Measurements from ENCODE around the gene CXCL12. TPM values are rescaled to one million over a fixed set of nuclear protein-coding genes. Genes with fewer than 3 reads are reported as not detected.

CXCL12 gene
- total and polyA plus RNA-seq, 4 donors, result 108 to 637 (median 222) TPM

DNA sequence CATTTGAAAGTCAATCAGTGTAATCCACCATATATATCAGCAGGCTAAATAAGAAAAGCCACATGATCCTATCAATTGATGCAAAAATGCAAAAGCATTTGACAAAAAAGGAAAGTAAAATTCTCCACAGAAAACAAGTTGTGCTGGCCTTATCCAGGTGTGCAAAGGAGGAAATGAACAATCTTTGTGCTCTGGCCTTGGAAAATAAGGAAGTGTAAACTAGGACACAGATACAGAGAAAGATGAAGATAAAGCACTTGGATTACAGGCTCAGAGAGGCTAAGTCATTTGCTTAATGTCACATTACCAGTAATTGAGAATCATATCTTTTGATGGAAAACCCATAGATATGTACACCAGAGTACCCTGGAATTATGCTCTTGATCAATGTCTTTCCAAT, 54.5 kb downstream of the CXCL12 start:
- H3K27me3 ChIP-seq (ENCODE audit: control insufficient read depth in 1 of 2, insufficient read depth in 2 of 2, low read length in 1 of 2), result no peaks in the 10 kb centered on the region
- H3K4me1 ChIP-seq (ENCODE audit: control insufficient read depth in 1 of 2, insufficient read depth in 2 of 2, low read length in 2 of 2), result no peaks in the 10 kb centered on the region
- no peak overlapping the region for H3K4me3 ChIP-seq (ENCODE audit: low read length in 2 of 2)
- ATAC-seq (ENCODE audit: low FRiP score) (no peak), DNase-seq (no peak)
- no peaks in the 10 kb centered on the region for H3K9me3 ChIP-seq (ENCODE audit: control insufficient read depth, low read length)
- no peaks in the 10 kb centered on the region for H3K36me3 ChIP-seq (ENCODE audit: control insufficient read depth in 1 of 2, insufficient read depth in 2 of 2, low read length in 1 of 2)
- H3K27ac ChIP-seq (ENCODE audit: low read depth in 1 of 2, low read length in 2 of 2), result no peak overlapping the region
- intact Hi-C loops (cut with DNase I), result no loop called here

DNA sequence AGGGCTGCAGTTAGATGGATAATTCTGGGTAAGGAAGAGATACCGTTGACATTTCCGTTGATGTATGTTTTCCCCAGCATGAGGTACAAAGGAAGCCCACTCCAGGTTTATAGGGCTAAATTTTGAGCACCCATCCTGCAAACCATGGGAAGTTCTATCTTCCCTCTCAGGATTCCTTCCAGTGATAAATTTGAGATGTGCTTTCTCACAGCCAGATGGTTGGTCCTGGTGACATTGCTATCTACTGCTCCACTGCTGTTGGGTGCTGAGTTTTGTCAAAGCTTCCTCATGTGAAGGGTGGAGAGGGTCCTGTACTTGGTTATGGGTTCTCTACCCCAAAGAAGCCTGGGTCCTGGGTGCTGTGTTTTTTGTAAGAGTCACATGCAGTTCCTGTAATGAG, 57.4 kb downstream of the CXCL12 start:
- H3K4me1 ChIP-seq (ENCODE audit: control insufficient read depth in 1 of 2, insufficient read depth in 2 of 2, low read length in 2 of 2), result no peaks in the 10 kb centered on the region
- H3K4me3 ChIP-seq (ENCODE audit: low read length in 2 of 2), result no peak overlapping the region
- 98% methylated on average over 2 of the region's 2 CpGs for WGBS, 2 donors
- intact Hi-C loops (cut with DNase I), result no loop called here
- H3K27ac ChIP-seq (ENCODE audit: low read depth in 1 of 2, low read length in 2 of 2), result no peak overlapping the region
- no peaks in the 10 kb centered on the region for H3K27me3 ChIP-seq (ENCODE audit: control insufficient read depth in 1 of 2, insufficient read depth in 2 of 2, low read length in 1 of 2)
- no peaks in the 10 kb centered on the region for H3K36me3 ChIP-seq (ENCODE audit: control insufficient read depth in 1 of 2, insufficient read depth in 2 of 2, low read length in 1 of 2)
- ATAC-seq (ENCODE audit: low FRiP score) (no peak), DNase-seq (no peak)
- H3K9me3 ChIP-seq (ENCODE audit: control insufficient read depth, low read length), result no peaks in the 10 kb centered on the region
